Glutamatergic neuron (in vitro differentiated cells): Measurements from ENCODE around the gene PTPRN. TPM values are rescaled to one million over a fixed set of nuclear protein-coding genes. Genes with fewer than 3 reads are reported as not detected.

Experiments used
- DNase-seq: peaks from one replicate; pipeline ENCODE4 v3.0.0; 2022
- H3K27ac Mint-ChIP-seq: one replicate; pipeline ENCODE4 v1.8.0; 2020; ENCODE audit warnings: mild to moderate bottlenecking, mixed read lengths, inconsistent platforms; ENCODE audit not compliant: unreplicated experiment
- H3K27me3 Mint-ChIP-seq: one replicate; pipeline ENCODE4 v1.8.0; 2020; ENCODE audit warnings: mild to moderate bottlenecking, moderate library complexity, mixed read lengths, inconsistent platforms; ENCODE audit not compliant: unreplicated experiment
- H3K36me3 Mint-ChIP-seq: one replicate; pipeline ENCODE4 v1.8.0; 2020; ENCODE audit warnings: mild to moderate bottlenecking, mixed read lengths, inconsistent platforms; ENCODE audit not compliant: unreplicated experiment
- H3K4me1 Mint-ChIP-seq: one replicate; pipeline ENCODE4 v1.8.0; 2020; ENCODE audit warnings: mild to moderate bottlenecking, low read depth, mixed read lengths, inconsistent platforms; ENCODE audit not compliant: unreplicated experiment
- H3K4me3 Mint-ChIP-seq: one replicate; pipeline ENCODE4 v1.8.0; 2020; ENCODE audit warnings: mild to moderate bottlenecking, mixed read lengths, inconsistent platforms; ENCODE audit not compliant: unreplicated experiment
- H3K9me3 Mint-ChIP-seq: one replicate; pipeline ENCODE4 v1.8.0; 2020; ENCODE audit warnings: mild to moderate bottlenecking, moderate library complexity, mixed read lengths, inconsistent platforms; ENCODE audit not compliant: unreplicated experiment
- microRNA-seq: library from miRNA; unstranded; fragments of <30 nt; microRNA quantifications from one replicate; pipeline ENCODE4, GENCODE V29; 2020; ENCODE audit not compliant: unreplicated experiment
- total RNA-seq: library from RNA; stranded (reverse); fragmentation: NEBNext Ultra II Directional; extraction: Animal tissue kit (Norgen Biotek cat#: 25700); gene quantifications from one replicate; pipeline ENCODE4 v1.2.1, GENCODE V29; 2021; ENCODE audit not compliant: unreplicated experiment
- TF ChIP-seq, protein P1 (sequence below): fragments of 200-600 bp; sonication (generic); IDR thresholded peaks from one replicate; pipeline ENCODE4 v1.5.0; 2021; ENCODE audit not compliant: partially characterized antibody, unreplicated experiment

PTPRN gene
- total RNA-seq, 1 donor from 2014 or later = 104 TPM

DNA sequence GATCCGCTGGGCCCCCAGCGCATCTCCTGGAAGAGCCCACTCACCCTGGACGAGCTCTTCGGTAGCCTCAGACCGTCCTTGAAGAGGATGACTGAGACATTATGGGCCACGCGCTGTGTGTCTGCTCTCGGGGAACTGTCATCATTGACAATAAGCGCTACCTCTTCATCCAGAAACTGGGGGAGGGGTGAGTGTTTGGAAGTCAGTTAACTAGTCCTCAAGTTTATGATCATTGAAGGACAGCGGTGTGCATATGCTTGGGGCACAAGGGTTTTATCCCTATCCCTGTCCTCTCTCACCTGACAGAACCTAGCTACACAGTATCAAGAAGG is 63.3 kb downstream of the PTPRN start:
- TF ChIP-seq, protein P1, sequence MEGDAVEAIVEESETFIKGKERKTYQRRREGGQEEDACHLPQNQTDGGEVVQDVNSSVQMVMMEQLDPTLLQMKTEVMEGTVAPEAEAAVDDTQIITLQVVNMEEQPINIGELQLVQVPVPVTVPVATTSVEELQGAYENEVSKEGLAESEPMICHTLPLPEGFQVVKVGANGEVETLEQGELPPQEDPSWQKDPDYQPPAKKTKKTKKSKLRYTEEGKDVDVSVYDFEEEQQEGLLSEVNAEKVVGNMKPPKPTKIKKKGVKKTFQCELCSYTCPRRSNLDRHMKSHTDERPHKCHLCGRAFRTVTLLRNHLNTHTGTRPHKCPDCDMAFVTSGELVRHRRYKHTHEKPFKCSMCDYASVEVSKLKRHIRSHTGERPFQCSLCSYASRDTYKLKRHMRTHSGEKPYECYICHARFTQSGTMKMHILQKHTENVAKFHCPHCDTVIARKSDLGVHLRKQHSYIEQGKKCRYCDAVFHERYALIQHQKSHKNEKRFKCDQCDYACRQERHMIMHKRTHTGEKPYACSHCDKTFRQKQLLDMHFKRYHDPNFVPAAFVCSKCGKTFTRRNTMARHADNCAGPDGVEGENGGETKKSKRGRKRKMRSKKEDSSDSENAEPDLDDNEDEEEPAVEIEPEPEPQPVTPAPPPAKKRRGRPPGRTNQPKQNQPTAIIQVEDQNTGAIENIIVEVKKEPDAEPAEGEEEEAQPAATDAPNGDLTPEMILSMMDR = no peak
- Mint-ChIP-seq H3K27me3 (peaks cover 1% of the 10 kb centered on the region), H3K4me1 (peaks cover 9% of the 10 kb centered on the region), H3K9me3 (peaks cover 6% of the 10 kb centered on the region), H3K36me3 (no peaks in the 10 kb centered on the region), H3K4me3 (peak overlapping the region; percentile 97), H3K27ac (peak overlapping the region; percentile 99)
- no peak for DNase-seq

DNA sequence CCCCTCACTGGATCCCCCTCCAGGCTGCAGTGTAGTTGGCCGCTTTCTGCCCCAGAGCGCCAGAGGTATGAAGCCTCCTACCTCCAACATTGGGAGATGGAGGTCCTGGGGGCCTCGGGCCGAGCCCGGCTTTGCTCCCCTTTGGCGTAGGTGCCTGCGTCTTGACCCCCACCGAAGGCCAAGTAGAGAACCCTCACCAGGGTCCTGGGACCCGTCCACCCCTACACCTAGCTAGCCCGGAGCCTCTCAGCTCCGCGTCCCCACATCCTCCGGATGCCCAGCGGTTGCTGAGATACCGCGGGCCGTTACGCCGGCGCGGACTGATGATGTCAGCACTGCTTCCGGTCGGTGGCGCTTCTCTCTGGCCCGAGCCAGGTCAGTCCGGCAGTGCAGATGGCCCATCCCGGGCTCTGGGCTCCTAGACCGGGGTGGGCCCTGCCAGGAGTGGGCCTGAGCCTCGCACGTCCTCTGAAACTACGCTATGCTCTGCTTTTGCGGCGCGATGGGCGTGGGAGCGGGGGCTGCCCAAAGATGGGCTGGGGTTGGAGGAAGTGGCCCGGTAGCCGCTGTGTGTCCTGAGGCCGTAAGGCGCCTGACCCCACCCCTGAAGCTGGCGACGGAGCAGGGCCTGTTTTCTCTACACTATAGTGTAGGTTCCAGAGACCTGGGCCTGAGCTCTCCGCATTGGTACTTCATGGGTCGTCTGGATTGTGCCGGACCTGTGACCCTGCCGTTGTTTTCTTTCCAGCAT is 63.9 kb downstream of the PTPRN start, which contains the start of the genes GLB1L and STK16:
TSS of gene GLB1L (minus strand) at position 297 of the 751 bp plus-strand sequence. CDS start 1,871 bp downstream, outside the sequence.
TSS of gene STK16 (plus strand) at position 332 of the 751 bp plus-strand sequence. CDS start 521 bp downstream, outside the sequence.
- TF ChIP-seq, protein P1 = no peak
- H3K27me3 Mint-ChIP-seq = peaks cover 1% of the 10 kb centered on the region
- peak; percentile 97 for DNase-seq
- H3K4me3 Mint-ChIP-seq = peak within 1 kb of the TSS; percentile 97
- peaks cover 7% of the 10 kb centered on the region for H3K4me1 Mint-ChIP-seq
- peaks cover 6% of the 10 kb centered on the region for H3K9me3 Mint-ChIP-seq
- no peaks in the 10 kb centered on the region for H3K36me3 Mint-ChIP-seq
- peak within 1 kb of the TSS; percentile 99 for H3K27ac Mint-ChIP-seq

DNA sequence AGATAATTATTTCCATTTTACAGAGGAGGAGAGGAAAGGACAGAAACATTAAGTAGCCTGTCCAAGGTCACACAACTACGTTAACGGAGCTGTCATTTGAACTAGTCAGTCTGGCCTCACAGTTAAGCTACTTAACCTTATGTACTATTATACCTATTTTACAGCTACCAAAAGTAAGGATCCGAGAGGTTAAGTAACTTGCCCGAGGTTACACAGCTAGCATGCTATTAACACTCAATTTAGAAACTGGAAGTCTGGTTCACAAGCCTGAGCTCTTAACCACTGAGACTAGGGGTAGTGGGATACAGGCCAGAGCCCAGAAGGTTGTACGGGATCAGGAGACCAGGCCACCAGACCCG is 64.4 kb downstream of the PTPRN start:
- H3K4me1 Mint-ChIP-seq = peaks cover 7% of the 10 kb centered on the region
- H3K9me3 Mint-ChIP-seq = peaks cover 6% of the 10 kb centered on the region
- H3K27me3 Mint-ChIP-seq = peaks cover 2% of the 10 kb centered on the region
- no peak overlapping the region for H3K27ac Mint-ChIP-seq
- H3K4me3 Mint-ChIP-seq = peak overlapping the region; percentile 97
- DNase-seq = no peak
- TF ChIP-seq, protein P1 = no peak
- H3K36me3 Mint-ChIP-seq = no peaks in the 10 kb centered on the region

DNA sequence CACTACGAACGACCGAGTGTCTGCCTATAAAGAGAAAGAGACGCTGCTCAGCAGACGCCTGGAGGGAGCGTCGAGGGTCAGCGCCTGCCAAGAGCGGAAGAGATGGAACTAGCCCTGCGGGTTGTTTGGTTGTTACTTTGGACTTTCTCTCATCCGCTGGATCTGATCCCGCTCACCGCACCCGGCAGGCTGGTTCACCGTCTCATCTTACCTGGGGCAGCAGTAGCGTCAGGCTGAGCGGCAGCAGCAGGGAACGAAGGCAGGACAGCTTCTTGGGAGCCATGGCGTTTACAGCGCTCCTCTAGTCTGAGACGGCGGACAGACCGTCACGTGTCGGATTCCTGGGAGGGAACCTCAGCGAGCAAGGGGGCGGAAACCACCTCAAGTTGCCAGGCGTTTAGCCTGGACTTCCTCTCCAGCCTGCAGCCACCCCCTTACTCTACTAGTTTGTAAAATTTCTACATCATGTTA is 65.9 kb downstream of the PTPRN start:
- H3K27ac Mint-ChIP-seq = no peak overlapping the region
- H3K4me3 Mint-ChIP-seq = no peak overlapping the region
- DNase-seq = no peak
- peaks cover 2% of the 10 kb centered on the region for H3K4me1 Mint-ChIP-seq
- TF ChIP-seq, protein P1 = no peak
- H3K9me3 Mint-ChIP-seq = peaks cover 6% of the 10 kb centered on the region
- H3K27me3 Mint-ChIP-seq = peaks cover 4% of the 10 kb centered on the region
- no peaks in the 10 kb centered on the region for H3K36me3 Mint-ChIP-seq

Small RNA genes lying within 50 kb of the gene (microRNA-seq; reads per million reads assigned to microRNA genes)
- not detected for gene MIR153-1

Other genes with a start within 250 kb of the PTPRN start
- not detected for gene IHH, start 248.5 kb downstream of the PTPRN start, total RNA-seq
- 24.8 TPM for gene NHEJ1, start 148.6 kb downstream of the PTPRN start, total RNA-seq
- gene SLC23A3, start 139.4 kb downstream of the PTPRN start, total RNA-seq = 1.1 TPM
- gene CNPPD1, start 132.5 kb downstream of the PTPRN start, total RNA-seq = 61.5 TPM
- gene RETREG2, start 131.1 kb downstream of the PTPRN start, total RNA-seq = 167 TPM
- 49.5 TPM for gene ZFAND2B, start 102.6 kb downstream of the PTPRN start, total RNA-seq
- gene ABCB6, start 90.4 kb downstream of the PTPRN start, total RNA-seq = 49.4 TPM
- 80.4 TPM for gene ATG9A, start 79.8 kb downstream of the PTPRN start, total RNA-seq
- 95.8 TPM for gene ANKZF1, start 79.6 kb downstream of the PTPRN start, total RNA-seq
- 6.2 TPM for gene GLB1L, start 64.0 kb downstream of the PTPRN start, total RNA-seq
- gene STK16, start 63.9 kb downstream of the PTPRN start, total RNA-seq = 32.2 TPM
- gene TUBA4B, start 56.2 kb downstream of the PTPRN start, total RNA-seq = not detected
- gene TUBA4A, start 55.5 kb downstream of the PTPRN start, total RNA-seq = 27.5 TPM
- 124 TPM for gene DNAJB2, start 30.0 kb downstream of the PTPRN start, total RNA-seq
- gene RESP18, start 23.3 kb upstream of the PTPRN start, total RNA-seq = not detected
- 19.8 TPM for gene DNPEP, start 78.5 kb upstream of the PTPRN start, total RNA-seq
- 1.3 TPM for gene DES, start 109.0 kb upstream of the PTPRN start, total RNA-seq
- 92.9 TPM for gene SPEG, start 125.4 kb upstream of the PTPRN start, total RNA-seq
- 23.2 TPM for gene GMPPA, start 189.5 kb upstream of the PTPRN start, total RNA-seq
- 5.4 TPM for gene ASIC4, start 205.1 kb upstream of the PTPRN start, total RNA-seq
- 31.1 TPM for gene CHPF, start 234.4 kb upstream of the PTPRN start, total RNA-seq
- 40.9 TPM for gene TMEM198, start 234.6 kb upstream of the PTPRN start, total RNA-seq